HL-60 (cell line): ENCODE data around the gene ARHGAP24.

Experiments used
- DNase-seq, 2 experiments: peaks; one replicate each; pipeline ENCODE4 v3.0.0-alpha.2; 2010 to 2020; ENCODE audit warnings: low read depth in 1 of 2, low spot score in 1 of 2
- H3K27ac ChIP-seq: fragments of 250-450 bp; sonication (Bioruptor Pico); replicated peaks from 2 replicates; pipeline ENCODE4 v1.5.1; 2020; ENCODE audit warnings: mild to moderate bottlenecking, moderate library complexity
- H3K27me3 ChIP-seq: fragments of 250-450 bp; sonication (Bioruptor Pico); 2 replicates; pipeline ENCODE4 v1.5.1; 2021; ENCODE audit warnings: mild to moderate bottlenecking, moderate library complexity; ENCODE audit not compliant: insufficient read depth, poor library complexity, severe bottlenecking
- H3K4me3 ChIP-seq: replicated peaks from 2 replicates; pipeline ENCODE4 v1.5.1; 2011; ENCODE audit warnings: mild to moderate bottlenecking, control low read depth, low read length; ENCODE audit not compliant: insufficient read depth
- GABPA ChIP-seq: IDR thresholded peaks from 2 replicates; pipeline ENCODE4 v1.6.1; 2012; ENCODE audit warnings: low read depth
- POLR2AphosphoS5 ChIP-seq: IDR thresholded peaks from 2 replicates; pipeline ENCODE4 v1.6.1; 2012; ENCODE audit warnings: low read depth
- SPI1 ChIP-seq: IDR thresholded peaks from 2 replicates; pipeline ENCODE4 v1.6.1; 2012; ENCODE audit warnings: low read depth, mild to moderate bottlenecking, borderline replicate concordance
- TF ChIP-seq, protein P1 (sequence below): IDR thresholded peaks from 2 replicates; pipeline ENCODE4 v1.6.1; 2012; ENCODE audit warnings: low read depth; ENCODE audit not compliant: insufficient replicate concordance
- TF ChIP-seq, protein P2 (sequence below): IDR thresholded peaks from one replicate; pipeline ENCODE4 v1.5.1; 2011; ENCODE audit warnings: low read length, control low read depth, inconsistent platforms; ENCODE audit not compliant: insufficient read depth

Gene ARHGAP24

DNA sequence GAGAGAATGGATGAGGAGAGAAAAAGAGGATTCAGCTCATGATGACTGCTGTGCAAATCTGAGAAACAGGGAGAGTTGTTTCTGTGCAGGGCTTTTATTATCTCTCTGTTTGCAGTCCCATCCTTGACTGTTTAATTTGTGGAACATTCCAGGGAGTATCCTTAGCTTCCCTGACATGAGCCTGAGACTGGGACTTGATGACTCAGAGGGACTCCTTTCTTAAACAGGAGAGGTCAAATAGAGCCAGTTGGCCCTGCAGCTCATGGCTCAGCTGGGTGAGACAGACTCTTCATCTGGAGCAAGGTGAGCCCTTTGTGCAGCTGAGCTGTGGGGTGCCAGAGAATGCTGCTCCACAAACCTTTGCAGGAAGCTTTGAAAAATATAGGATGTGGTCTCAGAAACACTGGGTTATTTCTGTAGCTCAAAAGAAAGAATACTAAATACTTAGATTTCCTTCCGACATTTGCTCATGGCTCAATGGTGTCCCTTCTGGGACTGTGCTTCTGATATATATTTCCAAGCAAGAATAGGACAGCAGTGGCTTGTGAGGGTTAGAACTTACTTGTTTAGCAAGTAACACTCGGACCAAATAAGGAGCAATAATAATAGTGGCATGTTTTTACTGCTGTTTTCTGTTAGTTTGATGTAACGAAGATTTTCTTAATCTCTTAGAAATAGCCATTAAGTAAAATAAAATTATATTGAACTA is 14.5 kb downstream of the ARHGAP24 start:
- H3K27ac ChIP-seq: no peak overlapping the region
- no peak for TF ChIP-seq POLR2AphosphoS5
- TF ChIP-seq GABPA: no peak
- TF ChIP-seq, protein P1, sequence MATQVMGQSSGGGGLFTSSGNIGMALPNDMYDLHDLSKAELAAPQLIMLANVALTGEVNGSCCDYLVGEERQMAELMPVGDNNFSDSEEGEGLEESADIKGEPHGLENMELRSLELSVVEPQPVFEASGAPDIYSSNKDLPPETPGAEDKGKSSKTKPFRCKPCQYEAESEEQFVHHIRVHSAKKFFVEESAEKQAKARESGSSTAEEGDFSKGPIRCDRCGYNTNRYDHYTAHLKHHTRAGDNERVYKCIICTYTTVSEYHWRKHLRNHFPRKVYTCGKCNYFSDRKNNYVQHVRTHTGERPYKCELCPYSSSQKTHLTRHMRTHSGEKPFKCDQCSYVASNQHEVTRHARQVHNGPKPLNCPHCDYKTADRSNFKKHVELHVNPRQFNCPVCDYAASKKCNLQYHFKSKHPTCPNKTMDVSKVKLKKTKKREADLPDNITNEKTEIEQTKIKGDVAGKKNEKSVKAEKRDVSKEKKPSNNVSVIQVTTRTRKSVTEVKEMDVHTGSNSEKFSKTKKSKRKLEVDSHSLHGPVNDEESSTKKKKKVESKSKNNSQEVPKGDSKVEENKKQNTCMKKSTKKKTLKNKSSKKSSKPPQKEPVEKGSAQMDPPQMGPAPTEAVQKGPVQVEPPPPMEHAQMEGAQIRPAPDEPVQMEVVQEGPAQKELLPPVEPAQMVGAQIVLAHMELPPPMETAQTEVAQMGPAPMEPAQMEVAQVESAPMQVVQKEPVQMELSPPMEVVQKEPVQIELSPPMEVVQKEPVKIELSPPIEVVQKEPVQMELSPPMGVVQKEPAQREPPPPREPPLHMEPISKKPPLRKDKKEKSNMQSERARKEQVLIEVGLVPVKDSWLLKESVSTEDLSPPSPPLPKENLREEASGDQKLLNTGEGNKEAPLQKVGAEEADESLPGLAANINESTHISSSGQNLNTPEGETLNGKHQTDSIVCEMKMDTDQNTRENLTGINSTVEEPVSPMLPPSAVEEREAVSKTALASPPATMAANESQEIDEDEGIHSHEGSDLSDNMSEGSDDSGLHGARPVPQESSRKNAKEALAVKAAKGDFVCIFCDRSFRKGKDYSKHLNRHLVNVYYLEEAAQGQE: no peak
- no peak for TF ChIP-seq SPI1
- TF ChIP-seq, protein P2, sequence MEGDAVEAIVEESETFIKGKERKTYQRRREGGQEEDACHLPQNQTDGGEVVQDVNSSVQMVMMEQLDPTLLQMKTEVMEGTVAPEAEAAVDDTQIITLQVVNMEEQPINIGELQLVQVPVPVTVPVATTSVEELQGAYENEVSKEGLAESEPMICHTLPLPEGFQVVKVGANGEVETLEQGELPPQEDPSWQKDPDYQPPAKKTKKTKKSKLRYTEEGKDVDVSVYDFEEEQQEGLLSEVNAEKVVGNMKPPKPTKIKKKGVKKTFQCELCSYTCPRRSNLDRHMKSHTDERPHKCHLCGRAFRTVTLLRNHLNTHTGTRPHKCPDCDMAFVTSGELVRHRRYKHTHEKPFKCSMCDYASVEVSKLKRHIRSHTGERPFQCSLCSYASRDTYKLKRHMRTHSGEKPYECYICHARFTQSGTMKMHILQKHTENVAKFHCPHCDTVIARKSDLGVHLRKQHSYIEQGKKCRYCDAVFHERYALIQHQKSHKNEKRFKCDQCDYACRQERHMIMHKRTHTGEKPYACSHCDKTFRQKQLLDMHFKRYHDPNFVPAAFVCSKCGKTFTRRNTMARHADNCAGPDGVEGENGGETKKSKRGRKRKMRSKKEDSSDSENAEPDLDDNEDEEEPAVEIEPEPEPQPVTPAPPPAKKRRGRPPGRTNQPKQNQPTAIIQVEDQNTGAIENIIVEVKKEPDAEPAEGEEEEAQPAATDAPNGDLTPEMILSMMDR: no peak
- DNase-seq: no peak
- H3K27me3 ChIP-seq: no peaks in the 10 kb centered on the region
- no peak overlapping the region for H3K4me3 ChIP-seq

DNA sequence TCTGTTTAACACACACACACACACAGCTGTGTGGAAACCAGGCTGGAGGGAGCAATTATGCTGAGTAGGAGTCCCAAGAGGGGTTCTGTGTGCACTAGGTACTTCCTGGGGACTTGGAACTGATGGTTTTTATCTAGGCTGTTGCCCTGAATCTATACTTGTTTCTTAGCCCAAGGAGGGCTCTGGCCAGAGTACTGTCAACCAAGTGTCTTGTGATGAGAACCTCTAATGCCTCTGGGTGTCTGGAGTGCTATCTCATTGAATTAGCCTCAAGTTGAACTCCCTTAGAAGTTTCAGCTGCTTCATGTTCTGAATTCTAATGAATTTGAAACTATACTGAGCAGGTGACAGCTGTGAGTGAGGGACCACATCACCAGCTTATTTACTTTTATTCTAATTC is 16.6 kb downstream of the ARHGAP24 start:
- H3K27me3 ChIP-seq: no peaks in the 10 kb centered on the region
- TF ChIP-seq GABPA: no peak
- TF ChIP-seq, protein P2: no peak
- TF ChIP-seq SPI1: no peak
- no peak for TF ChIP-seq POLR2AphosphoS5
- TF ChIP-seq, protein P1: no peak
- H3K27ac ChIP-seq: no peak overlapping the region
- H3K4me3 ChIP-seq: no peak overlapping the region
- no peak for DNase-seq

DNA sequence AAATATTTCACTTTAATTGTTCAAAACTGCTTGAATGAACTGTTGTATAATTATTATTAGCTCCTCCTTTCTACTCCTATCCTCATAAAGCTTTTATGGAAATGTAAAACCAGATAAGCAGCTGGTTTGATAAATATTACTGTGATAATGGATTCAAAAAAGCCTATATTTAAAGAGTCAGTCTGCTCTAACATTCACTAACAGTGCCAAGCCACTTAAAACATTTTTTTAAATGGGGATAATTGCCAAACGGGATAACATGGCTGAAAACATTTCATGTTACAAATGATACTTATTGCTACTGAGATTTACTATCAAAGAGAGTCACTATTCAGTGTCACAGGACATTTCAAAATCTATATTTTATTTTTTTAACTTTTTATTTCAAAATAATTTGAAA is 17.4 kb downstream of the ARHGAP24 start:
- TF ChIP-seq, protein P1: no peak
- TF ChIP-seq SPI1 (no peak), POLR2AphosphoS5 (no peak), GABPA (no peak)
- TF ChIP-seq, protein P2: no peak
- Histone ChIP-seq H3K27ac (no peak overlapping the region), H3K4me3 (no peak overlapping the region)

More for the DNA sequence above, 17.4 kb downstream of the ARHGAP24 start:
- no peaks in the 10 kb centered on the region for H3K27me3 ChIP-seq
- DNase-seq: no peak
